NCI-H524 treated with DMSO at 0.1 percent for 48 hours (cell line): ENCODE measurements around the gene GDA.

Experiments
- DNase-seq: peaks from one replicate; lab custom pipeline; 2025; lab: John Stamatoyannopoulos, UW

Gene GDA

GRCh38 chr9:72149231-72149975 is at the start of gene GDA:
GDA (plus strand) TSS chr9:72149440; CDS start chr9:72149560, 120 bp downstream.
- DNase-seq = no peak

- no peak for DNase-seq
Observed at GRCh38 chr9:72102520-72102919, 46.7 kb upstream of the GDA start.

GRCh38 chr9:72113056-72113455 is 36.2 kb upstream of the GDA start:
- no peak for DNase-seq

DNA sequence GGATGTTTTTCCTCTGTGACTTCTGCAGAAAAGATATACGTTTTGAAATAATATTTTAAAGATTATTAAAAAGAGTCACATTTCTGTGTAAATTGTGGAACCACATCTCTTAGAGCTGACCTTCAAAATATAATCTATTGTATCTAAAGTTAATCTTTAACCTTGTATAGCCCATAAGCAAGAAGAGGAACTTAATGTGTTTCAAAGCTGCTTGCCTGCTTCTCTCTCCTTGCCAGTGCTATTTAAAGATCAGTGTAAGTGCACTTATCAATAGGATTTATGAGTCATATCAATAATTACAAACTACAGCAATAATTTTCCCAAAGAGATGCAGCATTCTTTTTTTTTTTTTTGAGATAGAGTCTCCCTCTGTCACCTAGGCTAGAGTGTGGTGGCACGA is 29.4 kb upstream of the GDA start:
- DNase-seq = no peak

- no peak for DNase-seq
Observed at GRCh38 chr9:72124947-72125346, 24.3 kb upstream of the GDA start.

DNA sequence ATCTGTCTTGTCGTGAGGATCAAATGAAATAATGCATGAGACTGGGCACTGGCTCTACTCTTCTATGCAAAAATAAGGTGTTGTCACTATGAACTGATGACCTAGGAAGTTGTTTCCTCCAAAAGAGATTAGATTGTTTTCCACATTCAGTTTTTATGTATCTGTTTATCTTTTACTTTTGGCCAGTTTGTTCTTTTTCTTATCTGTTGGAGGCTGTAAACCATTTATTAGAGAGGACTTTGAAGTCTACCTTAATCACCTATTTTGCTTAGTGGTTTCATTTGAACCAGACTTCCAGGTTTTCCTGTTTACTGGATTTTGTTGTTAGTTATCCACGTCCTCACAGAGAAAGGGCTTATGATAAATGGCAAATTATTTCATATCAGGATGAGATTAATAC is 21.5 kb upstream of the GDA start:
- no peak for DNase-seq

- DNase-seq = no peak
Observed at GRCh38 chr9:72128526-72128925, 20.7 kb upstream of the GDA start.

- no peak for DNase-seq
Observed at GRCh38 chr9:72129271-72130156, 19.7 kb upstream of the GDA start.

DNA sequence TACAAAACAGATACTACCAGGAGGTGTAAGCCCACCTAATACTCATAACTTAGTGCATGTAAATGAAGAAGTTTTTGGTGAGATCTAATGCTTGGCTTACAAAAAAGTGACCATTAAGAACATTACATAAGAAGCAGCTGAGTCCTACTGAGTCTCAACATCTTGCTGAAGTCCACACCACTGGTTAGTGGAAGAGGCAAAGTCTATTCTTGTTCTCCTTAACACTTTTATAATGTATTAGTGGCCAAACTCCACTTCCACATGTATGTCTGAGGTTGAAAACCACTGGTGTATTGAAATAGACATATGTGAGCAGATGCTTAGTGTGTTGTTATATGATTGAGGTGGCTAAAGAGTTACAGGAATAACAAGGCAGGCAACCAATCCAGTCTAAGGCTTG is 18.9 kb upstream of the GDA start:
- DNase-seq = no peak

GRCh38 chr9:72131206-72131605 is 18.0 kb upstream of the GDA start:
- DNase-seq = no peak

- no peak for DNase-seq
Observed at GRCh38 chr9:72132052-72132451, 17.2 kb upstream of the GDA start.

- DNase-seq = no peak
Observed at GRCh38 chr9:72133365-72134035, 15.7 kb upstream of the GDA start.

- no peak for DNase-seq
Observed at GRCh38 chr9:72134801-72135200, 14.4 kb upstream of the GDA start.

GRCh38 chr9:72137697-72138365 is 11.4 kb upstream of the GDA start:
- DNase-seq = no peak

DNA sequence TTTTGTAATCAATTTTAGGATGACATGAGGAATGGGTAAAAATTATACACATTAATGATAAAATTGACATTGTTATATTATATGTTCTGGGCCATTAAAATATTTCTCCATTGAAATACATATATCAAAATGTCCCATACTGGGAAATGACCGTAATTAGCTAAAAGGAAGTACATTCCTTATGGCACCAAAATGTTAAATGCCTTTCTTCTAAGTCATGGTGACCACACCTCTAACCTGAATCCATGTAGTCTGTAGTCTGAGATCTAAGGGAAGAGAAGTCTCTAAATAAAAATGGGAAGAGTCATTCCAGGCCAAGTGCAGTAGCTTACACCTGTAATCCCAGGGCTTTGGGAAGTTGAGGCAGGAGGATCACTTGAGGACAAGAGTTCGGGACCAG is 10.0 kb upstream of the GDA start:
- DNase-seq = no peak

- DNase-seq = no peak
Observed at GRCh38 chr9:72140586-72140985, 8.7 kb upstream of the GDA start.

- no peak for DNase-seq
Observed at GRCh38 chr9:72141484-72141883, 7.8 kb upstream of the GDA start.

DNA sequence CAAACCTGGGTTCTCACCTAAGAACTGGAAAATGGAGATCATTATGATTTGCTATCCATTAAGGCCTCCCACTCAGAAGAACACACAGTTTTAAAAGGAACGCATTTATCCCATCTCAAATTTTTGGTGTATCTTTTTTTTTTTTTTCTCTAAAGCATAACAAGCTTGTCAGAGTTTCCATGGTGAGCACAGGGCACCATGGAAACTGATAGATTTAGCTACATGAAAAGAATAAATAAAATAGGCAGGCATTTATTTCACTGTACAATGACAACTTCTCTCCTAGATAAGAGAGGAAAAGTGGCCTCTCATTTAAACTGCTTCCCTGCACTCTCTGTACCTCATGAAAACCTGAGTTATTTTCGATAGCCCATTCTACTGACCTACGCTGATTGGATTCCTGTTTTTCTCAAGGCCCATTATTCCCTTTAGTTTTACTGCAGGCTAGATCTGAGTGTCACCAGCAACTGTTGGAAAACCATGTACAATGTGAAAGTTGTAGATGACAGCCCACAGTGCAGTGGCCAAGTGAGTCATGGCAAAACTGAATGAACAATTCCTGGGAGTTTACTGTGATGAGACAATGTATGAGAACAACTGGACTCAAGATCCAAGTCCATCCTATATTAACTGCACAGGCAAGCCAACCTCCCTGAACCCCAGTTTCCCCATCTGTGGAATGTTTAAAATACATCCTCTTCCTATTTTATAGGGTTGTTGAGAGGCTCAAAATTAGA is 4.3 kb upstream of the GDA start:
- no peak for DNase-seq

GRCh38 chr9:72145733-72146505 is 3.3 kb upstream of the GDA start:
- no peak for DNase-seq

- DNase-seq = no peak
Observed at GRCh38 chr9:72147676-72148075, 1.6 kb upstream of the GDA start.

DNA sequence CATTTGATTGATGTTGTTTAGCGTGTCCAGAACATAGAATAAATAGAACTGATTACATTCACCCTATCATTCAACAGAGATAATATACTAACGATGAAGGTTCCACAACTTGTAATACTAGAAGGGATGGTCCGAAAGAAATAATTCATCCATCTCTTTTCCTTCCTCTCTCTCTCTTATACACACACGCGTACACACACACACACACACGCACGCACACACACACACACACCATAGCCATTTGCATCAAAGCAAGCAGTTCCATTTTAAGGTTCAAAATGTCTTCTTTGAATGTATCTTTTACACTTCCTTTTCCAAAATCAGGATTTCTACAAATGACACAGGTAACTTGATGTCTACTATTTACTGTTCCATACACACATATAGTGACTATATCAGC is 887 bp downstream of the GDA start:
- DNase-seq = no peak
